Lower leg skin (tissue), 3 donors: ENCODE measurements around the gene POLG2.

Experiments
- POLR2A ChIP-seq, 2 donors: fragments of 450-650 bp; IDR thresholded peaks; one replicate each; pipeline ENCODE4 v1.6.1; 2016 to 2017; ENCODE audit warnings: antibody characterized with exemption in 2 of 2, mild to moderate bottlenecking in 1 of 2, moderate library complexity in 1 of 2
- TF ChIP-seq, protein P1 (sequence below), 3 donors: fragments of 450-650 bp; IDR thresholded peaks; one replicate each; pipeline ENCODE4 v1.5.1; 2016; ENCODE audit warnings: antibody characterized with exemption in 3 of 3, mild to moderate bottlenecking in 3 of 3, moderate library complexity in 2 of 3

DNA sequence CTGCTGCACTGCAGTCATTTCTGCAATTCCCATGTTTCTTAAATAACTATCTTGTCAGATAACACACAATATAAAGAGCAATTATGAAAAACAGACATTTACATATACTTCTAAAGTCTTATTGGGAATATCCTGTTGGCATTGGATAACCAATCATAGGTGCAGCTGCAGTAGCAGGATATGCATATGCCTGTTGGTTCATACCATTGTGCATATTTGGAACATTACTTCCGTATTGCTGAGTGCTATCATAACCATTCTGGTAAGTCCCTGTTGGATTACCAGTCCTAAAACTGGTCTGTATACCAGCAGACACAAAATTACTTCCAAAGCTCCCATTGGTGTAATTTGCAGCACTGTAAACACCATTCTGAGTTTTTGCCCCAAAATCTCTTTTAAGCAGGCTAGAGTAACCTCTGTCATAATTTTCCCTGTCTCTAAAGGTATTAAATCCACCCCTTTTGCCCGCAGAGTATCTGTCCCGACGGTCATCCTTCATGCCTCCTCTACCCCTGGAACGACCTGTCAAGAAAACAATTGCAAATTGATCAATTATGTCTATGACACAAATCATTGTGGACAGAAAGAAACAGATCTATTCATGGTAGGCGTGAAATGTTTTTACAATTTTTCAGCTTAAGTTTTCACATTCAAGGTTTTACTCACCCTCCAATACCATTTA, 3.1 kb upstream of the POLG2 start:
- TF ChIP-seq, protein P1, sequence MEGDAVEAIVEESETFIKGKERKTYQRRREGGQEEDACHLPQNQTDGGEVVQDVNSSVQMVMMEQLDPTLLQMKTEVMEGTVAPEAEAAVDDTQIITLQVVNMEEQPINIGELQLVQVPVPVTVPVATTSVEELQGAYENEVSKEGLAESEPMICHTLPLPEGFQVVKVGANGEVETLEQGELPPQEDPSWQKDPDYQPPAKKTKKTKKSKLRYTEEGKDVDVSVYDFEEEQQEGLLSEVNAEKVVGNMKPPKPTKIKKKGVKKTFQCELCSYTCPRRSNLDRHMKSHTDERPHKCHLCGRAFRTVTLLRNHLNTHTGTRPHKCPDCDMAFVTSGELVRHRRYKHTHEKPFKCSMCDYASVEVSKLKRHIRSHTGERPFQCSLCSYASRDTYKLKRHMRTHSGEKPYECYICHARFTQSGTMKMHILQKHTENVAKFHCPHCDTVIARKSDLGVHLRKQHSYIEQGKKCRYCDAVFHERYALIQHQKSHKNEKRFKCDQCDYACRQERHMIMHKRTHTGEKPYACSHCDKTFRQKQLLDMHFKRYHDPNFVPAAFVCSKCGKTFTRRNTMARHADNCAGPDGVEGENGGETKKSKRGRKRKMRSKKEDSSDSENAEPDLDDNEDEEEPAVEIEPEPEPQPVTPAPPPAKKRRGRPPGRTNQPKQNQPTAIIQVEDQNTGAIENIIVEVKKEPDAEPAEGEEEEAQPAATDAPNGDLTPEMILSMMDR (IDR thresholded peaks at IDR 0.05): no peak
- TF ChIP-seq POLR2A (IDR thresholded peaks at IDR 0.05): no peak
